Endodermal cell (in vitro differentiated cells): ENCODE data around the gene LRBA. TPM values are rescaled to one million over a fixed set of nuclear protein-coding genes. Genes with fewer than 3 reads are reported as not detected.

Experiments used
- DNase-seq: peaks from one replicate; pipeline ENCODE4 v3.0.0-alpha.2; 2017
- H3K27ac ChIP-seq: 2 replicates; pipeline ENCODE4 v1.5.1; 2013; ENCODE audit warnings: mild to moderate bottlenecking, low read depth, low read length, moderate library complexity
- H3K27me3 ChIP-seq: 2 replicates; pipeline ENCODE4 v1.6.1; 2013; ENCODE audit warnings: mild to moderate bottlenecking, low read length, moderate library complexity; ENCODE audit not compliant: insufficient read depth, control insufficient read depth, poor library complexity, severe bottlenecking
- H3K36me3 ChIP-seq: 2 replicates; pipeline ENCODE4 v1.7.0; 2013; ENCODE audit warnings: mild to moderate bottlenecking, low read length, moderate library complexity; ENCODE audit not compliant: control insufficient read depth, insufficient read depth
- H3K4me1 ChIP-seq: one replicate; pipeline ENCODE4 v1.7.0; 2013; ENCODE audit warnings: low read length; ENCODE audit not compliant: control insufficient read depth, insufficient read depth
- H3K4me3 ChIP-seq: 2 replicates; pipeline ENCODE4 v1.5.1; 2013; ENCODE audit warnings: mild to moderate bottlenecking, low read length, moderate library complexity
- H3K9ac ChIP-seq: 2 replicates; pipeline ENCODE4 v1.6.1; 2013; ENCODE audit warnings: mild to moderate bottlenecking, low read length, moderate library complexity; ENCODE audit not compliant: poor library complexity, severe bottlenecking; ENCODE audit errors: extremely low read depth
- H3K9me3 ChIP-seq: 2 replicates; pipeline ENCODE4 v1.6.1; 2013; ENCODE audit warnings: mild to moderate bottlenecking, low read length, moderate library complexity; ENCODE audit not compliant: control insufficient read depth
- H3K27ac Mint-ChIP-seq: 2 replicates; pipeline ENCODE4 v1.8.0; 2020; ENCODE audit warnings: mixed read lengths
- H3K27me3 Mint-ChIP-seq: 2 replicates; pipeline ENCODE4 v1.8.0; 2021; ENCODE audit warnings: mild to moderate bottlenecking, mixed read lengths; ENCODE audit not compliant: insufficient read depth
- H3K36me3 Mint-ChIP-seq: 2 replicates; pipeline ENCODE4 v1.8.0; 2020; ENCODE audit warnings: low read depth, mixed read lengths
- H3K4me1 Mint-ChIP-seq: 2 replicates; pipeline ENCODE4 v1.8.0; 2020; ENCODE audit warnings: mixed read lengths
- H3K4me3 Mint-ChIP-seq: 2 replicates; pipeline ENCODE4 v1.8.0; 2020; ENCODE audit warnings: mild to moderate bottlenecking, moderate library complexity, mixed read lengths
- H3K9me3 Mint-ChIP-seq: 2 replicates; pipeline ENCODE4 v1.8.0; 2020; ENCODE audit warnings: mild to moderate bottlenecking, mixed read lengths
- WGBS, 2 experiments: methylation state at CpG; one replicate each; pipeline versions ENCODE4 v1.1.5 to v1.1.7; 2013; ENCODE audit warnings: missing lambda C conversion rate in 2 of 2, mixed read lengths in 1 of 2; ENCODE audit not compliant: insufficient coverage in 1 of 2, insufficient read length in 1 of 2; 5-methylcytosine and 5-hydroxymethylcytosine counted together
- total RNA-seq, 2 donors: library from RNA; stranded (reverse); fragmentation: NEBNext Ultra II Directional in 1 of 2; extraction: Animal tissue kit (Norgen Biotek cat#: 25700) in 1 of 2; gene quantifications; 2 replicates in 1 of 2; 3 replicates in 1 of 2; pipeline ENCODE4 v1.2.1, GENCODE V29; 2021
- TF ChIP-seq, protein P1 (sequence below): fragments of 200-600 bp; sonication (generic); conservative IDR thresholded peaks from 2 replicates; pipeline ENCODE4 v1.5.0; 2021; ENCODE audit warnings: antibody characterized with exemption, mild to moderate bottlenecking

Gene LRBA
- total RNA-seq, 2 donors from 2014 or later: 77.3 to 95.9 TPM

DNA sequence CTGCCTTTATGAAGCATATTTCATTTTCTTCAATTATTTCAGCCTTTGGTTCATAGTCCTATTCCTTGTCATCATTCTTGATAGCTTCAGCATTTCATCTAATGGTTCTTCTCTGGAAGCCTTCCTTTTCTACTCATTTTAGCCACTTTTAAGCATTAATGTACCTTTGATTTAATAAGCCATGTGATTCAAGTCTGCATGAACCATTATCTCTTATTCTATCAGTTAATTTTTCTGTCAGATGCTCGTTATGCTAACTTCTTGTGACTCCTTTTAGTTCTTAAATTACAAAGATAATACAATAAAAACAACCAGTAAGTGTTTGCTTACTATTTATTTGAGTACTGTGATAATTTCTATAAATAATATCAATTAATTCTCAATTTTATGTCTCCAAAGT lies 643.2 kb downstream of the LRBA start:
- Histone ChIP-seq H3K4me1 (no peaks in the 10 kb centered on the region), H3K27ac (no peak overlapping the region), H3K27me3 (peaks cover 6% of the 10 kb centered on the region), H3K9me3 (no peaks in the 10 kb centered on the region), H3K9ac (no peak overlapping the region), H3K36me3 (no peaks in the 10 kb centered on the region), H3K4me3 (no peak overlapping the region)
- no peak for DNase-seq
- WGBS, 2 experiments: 80 to 100% methylated on average over 1 of the region's 1 CpG
- TF ChIP-seq, protein P1, sequence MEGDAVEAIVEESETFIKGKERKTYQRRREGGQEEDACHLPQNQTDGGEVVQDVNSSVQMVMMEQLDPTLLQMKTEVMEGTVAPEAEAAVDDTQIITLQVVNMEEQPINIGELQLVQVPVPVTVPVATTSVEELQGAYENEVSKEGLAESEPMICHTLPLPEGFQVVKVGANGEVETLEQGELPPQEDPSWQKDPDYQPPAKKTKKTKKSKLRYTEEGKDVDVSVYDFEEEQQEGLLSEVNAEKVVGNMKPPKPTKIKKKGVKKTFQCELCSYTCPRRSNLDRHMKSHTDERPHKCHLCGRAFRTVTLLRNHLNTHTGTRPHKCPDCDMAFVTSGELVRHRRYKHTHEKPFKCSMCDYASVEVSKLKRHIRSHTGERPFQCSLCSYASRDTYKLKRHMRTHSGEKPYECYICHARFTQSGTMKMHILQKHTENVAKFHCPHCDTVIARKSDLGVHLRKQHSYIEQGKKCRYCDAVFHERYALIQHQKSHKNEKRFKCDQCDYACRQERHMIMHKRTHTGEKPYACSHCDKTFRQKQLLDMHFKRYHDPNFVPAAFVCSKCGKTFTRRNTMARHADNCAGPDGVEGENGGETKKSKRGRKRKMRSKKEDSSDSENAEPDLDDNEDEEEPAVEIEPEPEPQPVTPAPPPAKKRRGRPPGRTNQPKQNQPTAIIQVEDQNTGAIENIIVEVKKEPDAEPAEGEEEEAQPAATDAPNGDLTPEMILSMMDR: no peak
- peaks cover 7% of the 10 kb centered on the region for H3K4me1 Mint-ChIP-seq
- H3K9me3 Mint-ChIP-seq: no peaks in the 10 kb centered on the region
- no peak overlapping the region for H3K4me3 Mint-ChIP-seq
- peaks cover 8% of the 10 kb centered on the region for H3K36me3 Mint-ChIP-seq
- no peak overlapping the region for H3K27ac Mint-ChIP-seq
- peaks cover 28% of the 10 kb centered on the region for H3K27me3 Mint-ChIP-seq

DNA sequence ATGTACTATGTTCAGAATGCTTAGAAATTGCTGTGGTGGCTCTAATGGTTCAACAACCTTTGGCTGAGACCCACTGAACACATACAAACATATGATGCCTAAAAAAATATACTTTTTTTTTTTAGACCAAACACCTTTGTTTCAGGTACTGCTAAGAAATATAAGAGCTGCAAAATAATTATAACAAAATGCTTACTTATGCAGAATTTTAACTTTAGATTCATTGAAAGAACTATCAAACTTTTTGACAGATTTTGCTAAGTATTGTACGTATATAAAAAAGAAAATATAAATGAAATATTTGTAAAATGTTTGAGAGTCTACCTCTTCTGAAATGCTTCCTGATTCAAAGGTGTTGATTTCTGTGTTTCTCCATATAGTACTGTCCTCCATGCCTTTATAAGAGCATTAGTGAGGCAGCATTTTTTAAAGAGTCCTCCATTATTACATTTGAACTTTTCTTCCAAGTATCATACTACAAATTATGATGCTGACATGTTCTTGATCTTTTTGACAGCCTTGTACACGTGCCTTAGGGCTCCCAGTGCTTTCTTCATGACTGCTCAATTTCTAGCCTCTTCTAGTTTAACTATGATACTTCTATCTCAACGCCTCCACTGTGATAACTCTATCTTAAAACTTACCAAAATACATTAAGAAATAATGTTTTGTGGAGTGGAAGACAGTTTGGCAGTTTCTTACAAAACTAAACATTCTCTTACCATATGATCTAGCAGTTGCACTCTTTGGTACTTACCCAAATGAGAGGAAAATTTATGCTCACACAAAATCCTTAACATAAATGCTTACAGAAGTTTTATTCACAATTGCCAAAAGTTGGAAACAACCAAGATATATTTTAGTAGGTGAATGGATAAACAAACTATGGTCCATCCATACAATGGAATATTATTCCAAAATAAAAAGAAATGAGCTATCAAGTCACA lies 645.4 kb downstream of the LRBA start:
- Mint-ChIP-seq H3K9me3 (no peaks in the 10 kb centered on the region), H3K4me1 (peaks cover 14% of the 10 kb centered on the region), H3K36me3 (peaks cover 3% of the 10 kb centered on the region), H3K4me3 (no peak overlapping the region), H3K27me3 (peaks cover 28% of the 10 kb centered on the region), H3K27ac (no peak overlapping the region)
- no peak for DNase-seq
- Histone ChIP-seq H3K36me3 (no peaks in the 10 kb centered on the region), H3K27ac (no peak overlapping the region), H3K4me3 (no peak overlapping the region), H3K9ac (no peak overlapping the region), H3K27me3 (peaks cover 6% of the 10 kb centered on the region), H3K4me1 (no peaks in the 10 kb centered on the region), H3K9me3 (no peaks in the 10 kb centered on the region)
- TF ChIP-seq, protein P1: no peak
- WGBS, 2 experiments: 89 to 91% methylated on average over 1 to 3 of the region's 3 CpGs

DNA sequence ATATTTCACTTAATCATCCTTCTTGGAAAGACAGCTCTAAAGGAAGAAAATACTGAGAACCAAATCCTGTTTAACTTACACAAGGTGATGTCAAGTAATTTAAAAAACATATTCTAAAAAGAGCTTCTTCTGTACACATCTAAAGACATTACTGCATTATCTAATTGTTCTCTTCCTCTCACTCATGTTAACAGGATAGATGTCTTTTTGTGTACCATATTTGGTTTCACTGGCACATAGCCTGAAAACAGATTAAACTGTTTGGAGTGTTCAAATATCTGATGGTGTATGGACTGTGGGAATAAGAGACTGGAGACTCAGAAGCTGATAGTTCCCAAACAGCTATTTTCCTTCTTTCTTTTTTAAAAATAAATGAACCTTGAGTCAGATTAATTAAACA lies 646.4 kb downstream of the LRBA start:
- Histone ChIP-seq H3K9ac (no peak overlapping the region), H3K36me3 (no peaks in the 10 kb centered on the region), H3K4me3 (no peak overlapping the region), H3K27ac (no peak overlapping the region), H3K27me3 (peaks cover 6% of the 10 kb centered on the region), H3K4me1 (no peaks in the 10 kb centered on the region), H3K9me3 (no peaks in the 10 kb centered on the region)
- Mint-ChIP-seq H3K36me3 (peaks cover 3% of the 10 kb centered on the region), H3K4me3 (no peak overlapping the region), H3K27ac (no peak overlapping the region), H3K4me1 (peaks cover 14% of the 10 kb centered on the region), H3K9me3 (no peaks in the 10 kb centered on the region), H3K27me3 (peaks cover 28% of the 10 kb centered on the region)
- TF ChIP-seq, protein P1: no peak
- DNase-seq: no peak
